GM18526 (cell line): Measurements from ENCODE around the gene KCNK10.

Source experiments
- POLR2A ChIP-seq: IDR thresholded peaks from 3 replicates; pipeline ENCODE4 v1.6.1; 2011; ENCODE audit not compliant: insufficient read length; ENCODE audit errors: extremely low read depth

KCNK10 gene

GRCh38 chr14:88195676-88196075, 127.4 kb downstream of the KCNK10 start:
- TF ChIP-seq POLR2A = no peak

- TF ChIP-seq POLR2A = no peak
Measured at GRCh38 chr14:88194531-88194930, 128.5 kb downstream of the KCNK10 start.

GRCh38 chr14:88191605-88192004, 131.5 kb downstream of the KCNK10 start:
- TF ChIP-seq POLR2A = no peak

- no peak for TF ChIP-seq POLR2A
Measured at GRCh38 chr14:88189417-88190191, 133.5 kb downstream of the KCNK10 start.

- no peak for TF ChIP-seq POLR2A
Measured at GRCh38 chr14:88188745-88189416, 134.2 kb downstream of the KCNK10 start.

- no peak for TF ChIP-seq POLR2A
Measured at GRCh38 chr14:88185843-88186242, 137.2 kb downstream of the KCNK10 start.

- TF ChIP-seq POLR2A = no peak
Measured at GRCh38 chr14:88184956-88185355, 138.1 kb downstream of the KCNK10 start.

- no peak for TF ChIP-seq POLR2A
Measured at GRCh38 chr14:88181072-88181471, 142.0 kb downstream of the KCNK10 start.

- TF ChIP-seq POLR2A = no peak
Measured at GRCh38 chr14:88179716-88180115, 143.4 kb downstream of the KCNK10 start.

- no peak for TF ChIP-seq POLR2A
Measured at GRCh38 chr14:88170333-88170732, 152.7 kb downstream of the KCNK10 start.

GRCh38 chr14:88168498-88169165, 154.4 kb downstream of the KCNK10 start:
- no peak for TF ChIP-seq POLR2A

- no peak for TF ChIP-seq POLR2A
Measured at GRCh38 chr14:88168025-88168424, 155.0 kb downstream of the KCNK10 start.

GRCh38 chr14:88166616-88167015, 156.5 kb downstream of the KCNK10 start:
- TF ChIP-seq POLR2A = no peak

- TF ChIP-seq POLR2A = no peak
Measured at GRCh38 chr14:88164906-88165534, 158.0 kb downstream of the KCNK10 start.

- TF ChIP-seq POLR2A = no peak
Measured at GRCh38 chr14:88163731-88164255, 159.3 kb downstream of the KCNK10 start.
